Endothelial cell of umbilical vein (primary cell): ENCODE data around the gene OPCML.

ENCODE experiments used
- EZH2 ChIP-seq: IDR thresholded peaks from 2 replicates; pipeline ENCODE4 v1.6.1; 2012; ENCODE audit warnings: borderline replicate concordance, low read depth, mild to moderate bottlenecking, moderate library complexity, low read length, inconsistent platforms; ENCODE audit not compliant: severe bottlenecking
- FOS ChIP-seq: IDR thresholded peaks from 2 replicates; pipeline ENCODE4 v1.6.1; 2011; ENCODE audit warnings: mild to moderate bottlenecking, low read length, moderate library complexity, borderline replicate concordance; ENCODE audit not compliant: insufficient read depth
- GATA2 ChIP-seq: IDR thresholded peaks from 2 replicates; pipeline ENCODE4 v1.7.0; 2011; ENCODE audit warnings: low read depth, mild to moderate bottlenecking, moderate library complexity, mixed read lengths, low read length; ENCODE audit not compliant: insufficient read length, insufficient read depth
- MYC ChIP-seq: IDR thresholded peaks from one replicate; pipeline ENCODE4 v1.6.1; 2011; ENCODE audit warnings: mild to moderate bottlenecking, low read depth, low read length
- POLR2A ChIP-seq: IDR thresholded peaks from 2 replicates; pipeline ENCODE4 v1.6.1; 2012; ENCODE audit warnings: low read depth, mild to moderate bottlenecking, control low read depth, low read length
- POLR2AphosphoS5 ChIP-seq: IDR thresholded peaks from 2 replicates; pipeline ENCODE4 v1.6.1; 2012; ENCODE audit warnings: low read depth, mild to moderate bottlenecking, control low read depth, low read length, moderate library complexity; ENCODE audit not compliant: insufficient read depth
- TF ChIP-seq, protein P1 (sequence below): IDR thresholded peaks from 2 replicates; pipeline ENCODE4 v1.6.1; 2011; ENCODE audit not compliant: insufficient read depth, insufficient read length
- TF ChIP-seq, protein P2 (sequence below), 2 donors: IDR thresholded peaks; 1 replicate in 1 of 2; 2 replicates in 1 of 2; pipeline ENCODE4 v1.5.1; 2011; ENCODE audit warnings: low read length in 2 of 2, mild to moderate bottlenecking in 2 of 2, moderate library complexity in 2 of 2, control low read depth in 1 of 2, inconsistent platforms in 1 of 2, low read depth in 1 of 2; ENCODE audit not compliant: insufficient read depth in 1 of 2; ENCODE audit errors: extremely low read depth in 1 of 2

DNA sequence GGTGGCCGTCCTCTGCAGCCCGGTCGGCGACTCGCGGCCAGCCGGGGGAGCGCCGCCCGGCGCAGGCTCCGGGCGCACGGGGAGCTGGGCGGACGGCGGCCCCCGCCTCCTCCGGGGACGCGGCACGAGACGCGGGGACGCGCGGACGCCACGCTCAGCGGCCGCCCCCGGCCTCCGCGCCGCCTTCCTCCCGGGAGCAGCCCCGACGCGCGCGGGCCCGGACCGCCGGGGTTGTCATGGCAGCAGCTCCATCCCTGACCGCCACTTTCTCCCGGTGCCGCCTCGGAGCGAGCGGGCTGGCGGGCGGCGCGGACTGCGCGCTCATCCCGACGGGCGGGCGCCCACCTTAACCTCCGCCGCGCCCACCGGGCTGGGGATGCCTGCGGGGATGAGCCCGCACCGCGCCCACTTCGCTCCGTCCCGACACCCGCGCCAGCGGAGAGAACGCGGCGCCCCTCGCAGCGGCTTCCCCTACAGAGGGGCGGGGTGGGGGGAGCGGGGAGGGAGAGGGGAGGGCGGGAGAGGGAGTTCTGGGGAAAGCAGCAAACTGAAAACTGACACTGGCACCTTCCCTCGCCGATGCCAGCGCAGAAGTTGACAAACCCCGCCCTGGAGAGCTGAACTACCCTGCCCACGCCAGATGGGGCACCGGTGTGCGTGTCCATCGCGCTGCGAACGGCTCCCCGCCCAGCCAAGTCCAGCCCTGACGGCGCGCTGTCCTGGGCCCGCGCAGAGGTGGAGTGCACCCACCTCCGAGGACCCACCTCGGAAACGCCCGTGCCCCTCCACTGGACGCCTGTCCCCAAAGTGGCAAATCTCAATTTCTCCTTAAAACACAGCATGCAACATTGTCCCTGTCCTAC is 588.4 kb downstream of the OPCML start:
- TF ChIP-seq, protein P1, sequence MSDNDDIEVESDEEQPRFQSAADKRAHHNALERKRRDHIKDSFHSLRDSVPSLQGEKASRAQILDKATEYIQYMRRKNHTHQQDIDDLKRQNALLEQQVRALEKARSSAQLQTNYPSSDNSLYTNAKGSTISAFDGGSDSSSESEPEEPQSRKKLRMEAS = no peak
- TF ChIP-seq, protein P2, sequence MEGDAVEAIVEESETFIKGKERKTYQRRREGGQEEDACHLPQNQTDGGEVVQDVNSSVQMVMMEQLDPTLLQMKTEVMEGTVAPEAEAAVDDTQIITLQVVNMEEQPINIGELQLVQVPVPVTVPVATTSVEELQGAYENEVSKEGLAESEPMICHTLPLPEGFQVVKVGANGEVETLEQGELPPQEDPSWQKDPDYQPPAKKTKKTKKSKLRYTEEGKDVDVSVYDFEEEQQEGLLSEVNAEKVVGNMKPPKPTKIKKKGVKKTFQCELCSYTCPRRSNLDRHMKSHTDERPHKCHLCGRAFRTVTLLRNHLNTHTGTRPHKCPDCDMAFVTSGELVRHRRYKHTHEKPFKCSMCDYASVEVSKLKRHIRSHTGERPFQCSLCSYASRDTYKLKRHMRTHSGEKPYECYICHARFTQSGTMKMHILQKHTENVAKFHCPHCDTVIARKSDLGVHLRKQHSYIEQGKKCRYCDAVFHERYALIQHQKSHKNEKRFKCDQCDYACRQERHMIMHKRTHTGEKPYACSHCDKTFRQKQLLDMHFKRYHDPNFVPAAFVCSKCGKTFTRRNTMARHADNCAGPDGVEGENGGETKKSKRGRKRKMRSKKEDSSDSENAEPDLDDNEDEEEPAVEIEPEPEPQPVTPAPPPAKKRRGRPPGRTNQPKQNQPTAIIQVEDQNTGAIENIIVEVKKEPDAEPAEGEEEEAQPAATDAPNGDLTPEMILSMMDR (IDR thresholded peaks at IDR 0.05; ENCODE audit: extremely low read depth in 1 of 2, insufficient read depth in 1 of 2, low read depth in 1 of 2, low read length in 2 of 2) = no peak
- TF ChIP-seq POLR2A = no peak
- TF ChIP-seq POLR2AphosphoS5 = no peak
- TF ChIP-seq EZH2 = no peak
- TF ChIP-seq FOS = no peak
- TF ChIP-seq MYC = no peak
- TF ChIP-seq GATA2 = no peak
